ENCODE data around the gene CFAP58.

CFAP58 gene

DNA sequence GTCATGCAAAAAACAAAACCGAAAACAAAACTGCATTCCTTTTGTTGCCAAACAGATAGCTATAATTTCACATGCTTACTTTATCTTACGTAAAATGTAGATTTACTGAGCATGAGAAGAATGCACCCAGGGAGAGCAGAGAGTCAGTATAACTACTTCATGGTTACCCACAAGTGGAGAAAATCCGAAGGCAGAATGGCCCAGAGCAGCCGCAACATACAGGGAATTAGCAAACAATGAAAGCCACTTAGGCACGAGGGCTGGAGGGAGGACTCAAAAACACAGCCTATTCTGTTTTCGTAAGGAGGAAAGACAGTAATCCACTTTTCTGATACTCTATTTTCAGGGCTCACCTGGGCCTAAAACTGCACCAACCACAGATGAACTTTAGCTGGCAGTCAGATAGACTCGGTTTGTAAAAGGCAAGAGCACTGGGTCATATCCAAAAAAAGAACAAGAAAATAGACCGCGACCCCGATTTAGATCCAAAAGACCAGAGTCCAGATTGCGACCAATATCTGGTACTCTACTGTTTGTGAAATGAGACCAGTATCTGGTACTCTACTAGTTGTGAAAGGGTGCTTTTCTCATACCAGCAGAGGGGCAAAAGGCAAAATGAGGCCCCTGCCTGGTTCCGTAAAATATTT, 16.7 kb upstream of the CFAP58 start:
- DNase-seq = peak; percentile 82

- no peak for DNase-seq
These were observed 16.1 kb upstream of the CFAP58 start for GRCh38 chr10:104337521-104337984.

DNA sequence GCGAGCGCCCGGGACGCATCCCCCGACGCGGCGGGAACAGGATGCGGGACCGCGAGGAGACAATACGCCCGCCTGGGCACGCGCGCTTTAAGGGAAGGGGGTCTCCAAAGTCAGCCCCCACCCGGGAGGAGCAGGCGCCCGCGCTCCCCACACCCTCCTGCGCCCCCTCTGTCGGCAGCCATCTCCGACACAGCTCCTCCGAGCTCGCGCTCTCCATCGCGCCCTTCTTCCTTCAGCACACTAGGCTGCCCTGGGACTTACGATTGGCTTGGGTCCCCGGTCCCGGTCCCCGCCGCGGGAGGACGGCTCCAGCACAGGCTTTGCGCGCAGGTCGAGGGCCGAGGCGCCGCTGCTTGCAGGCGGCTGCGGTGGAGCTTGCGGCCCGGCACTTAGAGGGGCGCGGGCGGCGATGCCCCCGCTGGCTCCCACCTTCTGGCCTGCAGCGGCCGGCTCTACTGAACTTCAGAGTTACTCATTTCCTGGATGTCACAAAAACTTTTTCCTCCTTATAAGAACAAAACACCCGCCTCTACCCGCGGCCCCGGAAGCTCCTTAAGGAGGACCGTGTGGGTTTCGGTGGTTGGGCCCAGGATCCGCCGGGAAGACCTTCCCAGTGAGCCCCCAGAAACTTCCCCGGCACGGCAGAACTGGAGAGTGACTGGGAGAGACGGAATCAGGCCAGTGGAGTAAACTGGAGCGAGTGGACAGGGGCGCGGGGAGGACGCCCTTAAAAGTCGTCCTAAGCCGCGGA, 15.5 kb upstream of the CFAP58 start, which contains the start of gene ITPRIP:
Gene ITPRIP (minus strand): TSS at position 481 of the 751 bp plus-strand sequence. CDS start 22,414 bp downstream, outside the sequence.
- DNase-seq = peak; percentile 86

DNA sequence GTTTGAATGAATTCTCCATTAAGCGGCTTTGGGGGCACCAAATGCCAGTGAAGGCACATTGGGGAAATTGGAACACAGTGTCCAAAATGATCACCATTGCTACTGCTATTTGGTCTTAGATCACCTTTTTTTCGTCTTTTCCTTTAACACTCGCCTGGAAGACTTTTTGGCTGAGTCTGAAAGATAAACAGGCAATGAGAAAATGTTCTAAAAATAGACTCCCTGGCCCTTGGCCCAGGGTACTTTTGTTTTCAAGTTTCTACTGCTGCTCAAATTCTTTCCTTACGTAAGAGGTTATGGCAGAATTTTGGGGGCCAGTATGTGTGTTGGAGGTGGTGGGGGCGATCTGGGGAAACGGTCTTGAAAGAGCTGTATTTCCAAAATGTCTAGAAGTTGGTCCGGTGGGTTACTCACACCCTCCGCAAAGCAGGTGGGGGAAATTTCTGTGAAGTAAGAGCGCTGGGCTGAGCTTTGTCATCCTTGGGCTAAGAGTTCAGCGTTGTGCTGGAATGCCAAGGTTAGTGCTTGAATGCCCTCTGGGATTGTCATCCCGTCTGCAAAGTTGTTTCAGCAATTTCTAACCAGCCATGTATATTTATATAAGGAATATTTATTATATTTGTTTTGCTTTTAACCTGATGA, 14.0 kb upstream of the CFAP58 start:
- peak; percentile 77 for DNase-seq

GRCh38 chr10:104340111-104340526, 13.5 kb upstream of the CFAP58 start:
- DNase-seq = no peak

DNA sequence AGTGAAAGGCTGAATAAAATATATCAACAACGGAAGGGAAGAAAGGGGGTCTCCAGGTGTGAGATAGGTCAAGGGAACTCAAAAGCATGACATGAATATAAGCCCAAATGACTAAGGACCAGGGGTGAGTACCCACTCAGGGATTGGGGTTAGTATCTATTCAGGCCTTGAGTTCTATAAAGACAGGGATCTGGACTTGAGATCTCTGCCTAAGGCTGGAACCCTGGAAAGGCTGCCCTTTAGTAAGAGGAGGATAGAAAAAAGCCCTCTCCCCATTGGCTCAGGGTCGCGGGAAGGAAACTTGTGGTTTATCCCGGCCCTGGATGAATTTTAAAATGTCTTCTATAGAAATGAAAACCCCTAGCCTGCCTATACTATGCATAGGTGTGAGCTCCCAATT, 13.0 kb upstream of the CFAP58 start:
- no peak for DNase-seq

DNA sequence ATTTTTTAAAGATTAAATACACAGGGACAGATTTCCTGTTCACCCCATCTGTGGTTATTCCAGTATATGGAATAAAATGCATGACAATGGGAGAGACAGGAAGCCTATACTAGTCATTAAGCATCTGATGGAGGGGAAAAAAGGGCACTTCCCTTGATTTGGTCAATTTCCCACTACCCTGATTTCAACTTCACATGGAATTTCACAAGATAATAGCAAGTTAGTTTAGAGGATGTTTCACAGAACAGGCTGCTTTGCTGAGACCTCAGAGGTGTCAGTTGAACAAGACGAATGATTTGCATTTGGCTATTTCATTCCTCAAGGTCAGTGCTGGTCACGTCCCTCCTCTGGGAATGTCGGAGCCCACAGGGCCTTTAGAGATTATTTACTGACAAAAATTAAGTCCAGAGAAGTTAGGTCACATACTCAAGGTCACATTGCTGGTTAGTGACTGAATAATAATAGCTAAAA, 10.7 kb upstream of the CFAP58 start:
- DNase-seq = peak; percentile 16

- no peak for DNase-seq
These were observed 9.4 kb upstream of the CFAP58 start for GRCh38 chr10:104344219-104344618.

DNA sequence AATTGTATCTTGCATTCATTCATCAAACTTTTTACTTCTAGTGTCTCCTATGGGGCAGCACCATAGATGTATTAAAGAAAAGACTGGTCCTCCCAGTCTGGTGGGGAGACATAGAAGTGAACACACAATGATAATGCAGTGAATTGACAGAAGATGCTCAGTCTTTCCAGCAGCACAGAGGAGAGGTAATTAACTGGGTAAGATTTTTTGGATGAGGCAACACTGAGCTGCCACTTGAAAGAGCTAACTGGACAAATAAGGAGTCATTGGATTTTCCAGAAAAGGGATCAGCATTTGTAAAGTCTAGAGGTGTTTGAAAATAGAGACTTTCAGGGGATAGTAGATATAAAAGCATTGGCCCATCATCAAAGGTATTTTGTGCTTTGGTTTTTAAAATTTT, 8.1 kb upstream of the CFAP58 start:
- no peak for DNase-seq

DNA sequence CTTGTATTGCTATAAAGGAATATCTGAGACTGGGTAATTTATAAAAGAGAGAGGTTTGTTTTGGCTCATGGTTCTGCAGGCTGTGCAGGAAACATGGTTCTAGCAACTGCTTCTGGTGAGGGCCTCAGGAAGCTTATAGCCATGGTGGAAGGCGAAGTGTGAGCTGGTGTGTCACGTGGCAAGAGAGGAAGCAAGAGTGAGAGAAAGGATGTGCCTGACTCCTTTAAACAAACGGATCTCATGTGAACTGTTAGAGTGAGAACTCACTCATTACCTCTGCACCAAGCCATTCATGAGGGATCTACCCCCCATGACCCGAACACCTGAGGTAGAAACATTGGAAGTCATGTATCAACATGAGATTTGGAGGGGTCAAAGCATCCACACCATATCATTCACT, 7.7 kb upstream of the CFAP58 start:
- no peak for DNase-seq

DNA sequence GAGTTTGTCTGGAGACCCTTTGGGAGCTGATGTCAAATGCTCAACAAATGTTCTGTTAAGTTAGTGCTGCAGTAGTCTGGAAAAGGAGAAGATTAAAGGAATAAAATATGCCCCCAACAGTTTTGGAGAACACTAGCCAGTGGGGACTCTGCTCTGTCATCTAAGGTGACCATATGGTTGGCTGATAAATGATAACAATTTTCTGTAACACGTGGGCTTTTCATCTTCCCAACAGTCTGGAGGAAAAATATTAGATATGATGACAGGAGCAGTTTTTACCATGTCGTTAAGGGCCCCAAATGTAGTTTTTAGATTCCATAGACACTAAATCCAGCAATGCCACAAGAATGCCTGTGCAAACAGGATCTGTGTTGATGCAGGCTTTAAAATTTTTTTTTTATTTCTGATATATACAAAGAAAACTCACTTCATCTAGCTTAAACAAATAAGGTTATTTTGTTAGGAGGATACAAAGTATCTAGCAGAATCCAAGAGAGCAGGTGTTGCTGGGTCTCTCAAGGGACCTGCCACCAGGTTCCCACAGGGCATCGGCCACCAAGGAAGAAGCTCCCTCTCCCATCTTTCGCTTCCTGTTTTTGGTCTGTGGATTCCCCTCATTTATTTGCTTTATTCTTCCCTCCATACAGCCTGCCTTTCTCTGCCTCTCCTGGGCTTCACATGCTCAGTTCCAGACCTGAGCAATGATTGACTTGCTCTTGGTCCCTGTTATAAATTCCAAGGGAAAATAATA, 6.2 kb upstream of the CFAP58 start:
- DNase-seq = peak; percentile 28

GRCh38 chr10:104348601-104349000, 5.0 kb upstream of the CFAP58 start:
- no peak for DNase-seq

GRCh38 chr10:104349623-104350126, 4.0 kb upstream of the CFAP58 start:
- peak; percentile 61 for DNase-seq

- DNase-seq = peak; percentile 75
These were observed 3.5 kb upstream of the CFAP58 start for GRCh38 chr10:104350127-104350635.

DNA sequence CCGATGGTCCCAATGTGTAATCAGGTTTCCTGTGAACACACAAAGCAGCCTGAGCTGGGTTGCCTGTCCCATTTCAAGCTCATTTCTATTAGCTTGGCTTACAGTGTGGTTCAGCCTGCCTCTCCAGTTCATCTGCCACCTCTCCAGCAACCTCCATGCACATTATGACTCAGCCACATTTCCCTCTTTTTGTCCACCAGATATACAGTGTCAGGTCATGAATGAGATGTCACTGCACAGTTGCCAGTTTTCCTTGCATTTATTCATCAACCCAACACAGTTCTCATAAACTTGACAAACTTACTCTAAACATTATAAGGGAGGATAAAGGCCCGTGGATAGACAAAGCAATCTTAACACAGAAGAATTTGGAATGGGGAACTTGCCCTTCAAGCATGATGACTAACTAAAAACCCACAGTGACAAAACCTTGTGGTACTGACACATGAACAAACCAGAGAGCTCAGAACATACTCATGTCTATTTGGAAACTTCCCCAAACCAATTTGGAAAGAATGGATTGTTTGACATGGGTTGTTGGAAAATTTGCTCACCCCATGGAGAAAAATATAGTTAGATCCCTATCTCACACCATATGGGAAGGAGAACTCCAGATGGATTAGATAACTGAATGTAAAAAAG, 2.5 kb upstream of the CFAP58 start:
- peak; percentile 75 for DNase-seq

GRCh38 chr10:104351919-104352318, 1.7 kb upstream of the CFAP58 start:
- no peak for DNase-seq

DNA sequence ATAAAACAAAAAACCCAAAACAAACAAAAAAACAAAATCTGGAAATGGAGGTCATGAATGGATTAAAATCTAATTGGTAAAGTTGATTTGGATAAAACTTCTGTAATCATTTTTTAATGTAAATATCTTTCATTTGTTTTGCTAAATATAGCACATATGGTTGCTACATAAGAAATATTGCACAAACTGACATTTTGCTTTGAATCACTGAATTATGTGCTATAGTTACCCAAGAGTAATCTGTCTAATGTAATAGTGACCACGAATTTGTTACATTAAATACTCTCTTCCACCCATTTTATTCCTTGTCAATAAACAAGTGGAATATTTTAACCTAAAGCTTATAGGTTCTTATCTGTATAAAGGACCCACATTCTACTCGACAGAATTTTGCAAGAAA, 6.2 kb downstream of the CFAP58 start:
- DNase-seq = no peak

DNA sequence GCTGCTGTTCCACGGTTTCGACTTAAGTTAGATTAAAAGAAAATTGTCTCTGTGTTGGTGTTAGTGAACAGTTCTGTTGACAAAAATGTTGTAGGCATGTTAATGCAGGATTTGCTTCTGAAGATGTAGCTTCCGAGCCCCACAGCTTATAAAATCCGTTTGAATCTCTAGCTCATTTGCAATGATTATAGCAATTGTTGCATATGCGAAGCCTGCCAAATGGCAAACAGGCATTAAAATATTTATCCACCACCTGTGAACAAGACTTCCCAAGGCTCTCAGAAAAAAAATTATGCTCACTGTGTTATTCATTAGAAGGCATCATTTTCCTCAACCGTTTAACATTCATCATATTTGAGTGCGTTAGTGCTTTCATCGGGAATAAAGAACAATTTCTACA, 14.3 kb downstream of the CFAP58 start:
- DNase-seq = no peak

DNA sequence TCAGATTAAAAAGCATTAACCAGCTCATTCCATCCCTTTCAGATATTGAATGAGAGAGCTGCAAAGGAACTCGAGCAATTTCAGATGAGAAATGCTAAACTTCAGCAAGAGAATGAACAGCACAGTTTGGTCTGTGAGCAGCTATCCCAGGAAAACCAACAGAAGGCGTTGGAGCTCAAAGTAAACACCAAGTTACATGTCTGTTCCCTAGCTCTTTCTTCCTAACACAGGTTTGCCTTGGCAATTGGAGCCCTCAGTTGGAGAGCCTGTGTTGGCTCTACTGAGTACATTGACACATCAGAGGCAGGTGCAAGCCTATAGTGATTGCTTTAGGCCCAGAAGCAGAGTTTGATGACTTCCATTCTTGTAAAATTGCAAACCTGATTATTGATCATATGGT, 14.7 kb downstream of the CFAP58 start:
- DNase-seq = no peak

- DNase-seq = no peak
These were observed 18.1 kb downstream of the CFAP58 start for GRCh38 chr10:104371753-104372152.

DNA sequence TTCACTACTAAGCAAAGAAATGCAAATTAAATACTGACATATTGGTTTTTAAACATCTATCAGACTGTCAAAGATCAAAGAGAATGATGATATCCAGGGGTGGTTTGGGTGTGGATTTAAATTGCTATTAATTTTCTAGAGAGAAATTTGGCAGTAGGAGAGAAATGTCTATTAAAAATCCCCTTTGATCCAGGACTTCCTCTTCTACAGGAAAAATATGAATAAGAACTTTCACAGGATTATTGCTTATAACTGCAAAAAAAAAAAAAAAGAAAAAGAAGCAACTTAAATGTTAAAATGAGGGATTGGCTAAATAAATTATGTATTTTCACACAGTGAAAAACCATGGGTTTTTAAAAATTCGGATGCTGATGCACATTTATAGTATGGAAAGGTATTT, 21.0 kb downstream of the CFAP58 start:
- DNase-seq = no peak
